OCI-LY7 (cell line): Measurements from ENCODE around the gene HACE1. TPM values are rescaled to one million over a fixed set of nuclear protein-coding genes. Genes with fewer than 3 reads are reported as not detected.

Experiments
- BruUV-seq: library from RNA; stranded (reverse); fragments of 400-500 nt; replicated peaks from 2 replicates; lab custom pipeline; 2021; lab: Mats Ljungman, UMichigan
- CTCF ChIA-PET: fragments of 300-600 bp; sonication (Branson Sonifier 250); formaldehyde crosslinking; loops from one replicate; lab custom pipeline; 2022; ENCODE audit warnings: antibody characterized with exemption; ENCODE audit not compliant: unreplicated experiment; lab: Charles Lee
- POLR2A ChIA-PET: fragments of 300-600 bp; sonication (Branson Sonifier 250); formaldehyde crosslinking; loops from one replicate; lab custom pipeline; 2022; ENCODE audit warnings: antibody characterized with exemption; lab: Charles Lee
- DNase-seq: peaks from one replicate; pipeline ENCODE4 v3.0.0-alpha.2; 2015; ENCODE audit warnings: low spot score
- H2AFZ ChIP-seq: fragments of 200-600 bp; sonication (generic), shearing (Covaris generic); 2 replicates; pipeline ENCODE4 v1.6.1; 2014; ENCODE audit warnings: mild to moderate bottlenecking, antibody characterized with exemption, low read length, moderate library complexity
- H3K27ac ChIP-seq: fragments of 200-600 bp; sonication (generic); 2 replicates; pipeline ENCODE4 v1.5.1; 2014; ENCODE audit warnings: mixed run types, low read depth, mild to moderate bottlenecking, moderate library complexity, low read length, inconsistent platforms; ENCODE audit not compliant: poor library complexity, severe bottlenecking
- H3K36me3 ChIP-seq: fragments of 200-600 bp; sonication (generic); 2 replicates; pipeline ENCODE4 v1.6.1; 2014; ENCODE audit warnings: mild to moderate bottlenecking, antibody characterized with exemption, low read length, moderate library complexity, mixed read lengths; ENCODE audit not compliant: insufficient read depth
- H3K4me1 ChIP-seq: fragments of 200-600 bp; sonication (generic); 2 replicates; pipeline ENCODE4 v1.5.1; 2014; ENCODE audit warnings: mild to moderate bottlenecking, low read length; ENCODE audit not compliant: insufficient read depth, poor library complexity, severe bottlenecking
- H3K4me2 ChIP-seq: fragments of 200-600 bp; sonication (generic); 2 replicates; pipeline ENCODE4 v1.6.1; 2014; ENCODE audit warnings: mild to moderate bottlenecking, low read length
- H3K4me3 ChIP-seq: fragments of 200-600 bp; sonication (generic); 2 replicates; pipeline ENCODE4 v1.5.1; 2014; ENCODE audit warnings: mild to moderate bottlenecking, low read depth, low read length; ENCODE audit not compliant: poor library complexity, severe bottlenecking
- H3K79me2 ChIP-seq: fragments of 200-600 bp; sonication (generic); 2 replicates; pipeline ENCODE4 v1.6.1; 2016; ENCODE audit warnings: low read depth, mild to moderate bottlenecking, low read length, moderate library complexity, mixed read lengths; ENCODE audit not compliant: insufficient read depth
- H3K9me2 ChIP-seq: fragments of 200-600 bp; sonication (generic); 2 replicates; pipeline ENCODE4 v1.6.1; 2016; ENCODE audit warnings: mild to moderate bottlenecking, low read length, mixed read lengths; ENCODE audit not compliant: insufficient read depth
- H3K9me3 ChIP-seq: fragments of 200-600 bp; sonication (generic); 2 replicates; pipeline ENCODE4 v1.6.1; 2014; ENCODE audit warnings: mild to moderate bottlenecking, mixed run types, low read length, mixed read lengths
- H4K20me1 ChIP-seq: fragments of 200-600 bp; sonication (generic); 2 replicates; pipeline ENCODE4 v1.6.1; 2014; ENCODE audit warnings: mild to moderate bottlenecking, antibody characterized with exemption, low read length, moderate library complexity, mixed read lengths; ENCODE audit not compliant: insufficient read depth
- CTCF ChIP-seq: fragments of 200-600 bp; sonication (generic); conservative IDR thresholded peaks from 2 replicates; pipeline ENCODE4 v1.5.1; 2014; ENCODE audit warnings: mild to moderate bottlenecking, antibody characterized with exemption, low read length, moderate library complexity, mixed read lengths
- EZH2phosphoT487 ChIP-seq: fragments of 200-600 bp; sonication (generic); IDR thresholded peaks from 2 replicates; pipeline ENCODE4 v1.6.1; 2018; ENCODE audit warnings: low read depth, borderline replicate concordance, mild to moderate bottlenecking, mixed run types, antibody characterized with exemption, low read length, moderate library complexity, mixed read lengths
- intact Hi-C: fragments of 100-400 bp; cut with micrococcal nuclease; formaldehyde crosslinking; loops from one replicate; pipeline ENCODE4 v1.10.0; 2022; ENCODE audit not compliant: unreplicated experiment
- total RNA-seq, 2 experiments: library from RNA; depleted of rRNA in 1 of 2; stranded (reverse); fragments of >200 nt in 1 of 2; shearing (Covaris generic) in 1 of 2; gene quantifications; 2 replicates each; pipeline ENCODE4 v1.2.3, GENCODE V29; 2014 to 2022

HACE1 gene
- total RNA-seq, 2 experiments from 2014 or later, result 16.6 to 22.1 TPM

GRCh38 chr6:104788400-104788799 lies 71.3 kb downstream of the HACE1 start:
- no peak overlapping the region for H3K27ac ChIP-seq
- no peak overlapping the region for H3K4me3 ChIP-seq
- no peaks in the 10 kb centered on the region for H3K4me1 ChIP-seq
- no peaks in the 10 kb centered on the region for H3K9me2 ChIP-seq
- no TSS peak for BruUV-seq
- DNase-seq, result no peak
- H2AFZ ChIP-seq, result no peak overlapping the region
- POLR2A ChIA-PET, result no interaction called here
- intact Hi-C loops, result no loop called here
- H3K9me3 ChIP-seq, result no peaks in the 10 kb centered on the region
- H4K20me1 ChIP-seq, result no peaks in the 10 kb centered on the region
- CTCF ChIA-PET, result no interaction called here
- no peaks in the 10 kb centered on the region for H3K79me2 ChIP-seq
- TF ChIP-seq CTCF (no peak), EZH2phosphoT487 (no peak)
- H3K36me3 ChIP-seq, result peaks cover 3% of the 10 kb centered on the region; the same call in 1 of the 2 replicates
- no peak overlapping the region for H3K4me2 ChIP-seq

- H2AFZ ChIP-seq, result no peak overlapping the region
- H3K79me2 ChIP-seq, result no peaks in the 10 kb centered on the region
- H3K9me3 ChIP-seq, result no peaks in the 10 kb centered on the region
- CTCF ChIA-PET, result no interaction called here
- POLR2A ChIA-PET, result no interaction called here
- intact Hi-C loops, result no loop called here
- no peak overlapping the region for H3K27ac ChIP-seq
- peaks cover 3% of the 10 kb centered on the region; the same call in 1 of the 2 replicates for H3K36me3 ChIP-seq
- DNase-seq, result no peak
- TF ChIP-seq CTCF (no peak), EZH2phosphoT487 (no peak)
- no peak overlapping the region for H3K4me2 ChIP-seq
- no peak overlapping the region for H3K4me3 ChIP-seq
- H3K9me2 ChIP-seq, result no peaks in the 10 kb centered on the region
- H3K4me1 ChIP-seq, result no peaks in the 10 kb centered on the region
- no TSS peak for BruUV-seq
- no peaks in the 10 kb centered on the region for H4K20me1 ChIP-seq
These were observed 72.4 kb downstream of the HACE1 start for GRCh38 chr6:104787305-104787704.

DNA sequence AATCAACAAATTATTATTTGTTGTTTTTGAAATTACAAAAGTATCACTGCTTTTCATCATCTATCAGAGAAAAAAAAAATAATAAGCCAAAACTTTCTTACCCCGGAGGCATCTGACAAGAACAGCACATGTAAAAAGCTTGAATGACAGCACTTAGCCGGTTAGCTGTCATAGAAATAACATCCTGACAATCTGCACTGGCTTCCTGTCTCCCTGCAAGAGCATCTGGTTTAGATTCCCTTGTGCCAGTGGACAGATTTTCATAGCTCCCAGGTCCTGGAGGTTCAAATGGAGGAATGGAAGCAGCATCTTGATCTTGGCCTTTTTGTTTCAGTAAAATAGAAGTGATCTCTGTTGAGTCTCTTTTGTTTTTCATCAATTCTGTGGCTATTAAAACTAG lies 74.8 kb downstream of the HACE1 start:
- Histone ChIP-seq H3K4me3 (no peak overlapping the region), H3K36me3 (peaks cover 3% of the 10 kb centered on the region; the same call in 1 of the 2 replicates), H4K20me1 (no peaks in the 10 kb centered on the region), H3K4me1 (no peaks in the 10 kb centered on the region), H3K4me2 (no peak overlapping the region), H3K27ac (no peak overlapping the region), H3K79me2 (no peaks in the 10 kb centered on the region), H3K9me3 (no peaks in the 10 kb centered on the region), H2AFZ (no peak overlapping the region), H3K9me2 (no peaks in the 10 kb centered on the region)
- intact Hi-C loops, result no loop called here
- CTCF ChIA-PET, result no interaction called here
- BruUV-seq, result no TSS peak
- POLR2A ChIA-PET, result no interaction called here
- no peak for TF ChIP-seq CTCF
- TF ChIP-seq EZH2phosphoT487, result no peak
- no peak for DNase-seq
